HT-29 (cell line): Measurements from ENCODE around the gene STX8. TPM values are rescaled to one million over a fixed set of nuclear protein-coding genes. Genes with fewer than 3 reads are reported as not detected.
A peak's percentile ranks its signal among the peaks of the same experiment; 100 is the strongest.
"Not testable (repeated sequence)": the region's sequence is repeated elsewhere in the genome, so short reads cannot be mapped to it uniquely, and the experiment has no call there.

Source experiments
- DNase-seq: peaks from one replicate; pipeline ENCODE4 v3.0.0-alpha.2; 2015; ENCODE audit warnings: low spot score
- total RNA-seq: library from RNA; depleted of rRNA; stranded (reverse); fragments of >200 nt; shearing (Covaris generic); gene quantifications from 2 replicates; pipeline ENCODE4 v1.2.3, GENCODE V29; 2014

STX8 gene
- total RNA-seq, 1 experiment from 2014 or later = 26.0 TPM

GRCh38 chr17:9509236-9509816 lies 66.3 kb downstream of the STX8 start:
- no peak for DNase-seq

GRCh38 chr17:9499041-9499440 lies 76.6 kb downstream of the STX8 start:
- no peak for DNase-seq

GRCh38 chr17:9498490-9498889 lies 77.1 kb downstream of the STX8 start:
- no peak for DNase-seq

- DNase-seq = no peak
Measured at GRCh38 chr17:9488556-9488955, 87.1 kb downstream of the STX8 start.

GRCh38 chr17:9487406-9487805 lies 88.2 kb downstream of the STX8 start:
- DNase-seq = no peak

- no peak for DNase-seq
Measured at GRCh38 chr17:9484789-9485188, 90.8 kb downstream of the STX8 start.

GRCh38 chr17:9479964-9480363 lies 95.7 kb downstream of the STX8 start:
- no peak for DNase-seq

GRCh38 chr17:9478889-9479288 lies 96.7 kb downstream of the STX8 start:
- DNase-seq = no peak

- no peak for DNase-seq
Measured at GRCh38 chr17:9475101-9475658, 100.4 kb downstream of the STX8 start.

GRCh38 chr17:9473711-9474110 lies 101.9 kb downstream of the STX8 start:
- DNase-seq = no peak

- DNase-seq = no peak
Measured at GRCh38 chr17:9472541-9472940, 103.1 kb downstream of the STX8 start.

GRCh38 chr17:9472094-9472493 lies 103.5 kb downstream of the STX8 start:
- DNase-seq = no peak

GRCh38 chr17:9470171-9470570 lies 105.4 kb downstream of the STX8 start:
- DNase-seq = no peak

GRCh38 chr17:9468937-9469336 lies 106.7 kb downstream of the STX8 start:
- DNase-seq = no peak

- no peak for DNase-seq
Measured at GRCh38 chr17:9468532-9468931, 107.1 kb downstream of the STX8 start.

GRCh38 chr17:9467518-9467917 lies 108.1 kb downstream of the STX8 start:
- DNase-seq = no peak

GRCh38 chr17:9465210-9465921 lies 110.3 kb downstream of the STX8 start:
- no peak for DNase-seq

GRCh38 chr17:9457005-9457404 lies 118.6 kb downstream of the STX8 start:
- DNase-seq = no peak

- DNase-seq = no peak
Measured at GRCh38 chr17:9456330-9456729, 119.3 kb downstream of the STX8 start.

GRCh38 chr17:9451934-9452333 lies 123.7 kb downstream of the STX8 start:
- peak; percentile 15 for DNase-seq

- DNase-seq = not testable (repeated sequence)
Measured at GRCh38 chr17:9447298-9447697, 128.3 kb downstream of the STX8 start.

- DNase-seq = no peak
Measured at GRCh38 chr17:9446528-9446927, 129.1 kb downstream of the STX8 start.

GRCh38 chr17:9445424-9445823 lies 130.2 kb downstream of the STX8 start:
- DNase-seq = no peak
